Measurements from ENCODE around the gene JAKMIP3. TPM values are rescaled to one million over a fixed set of nuclear protein-coding genes. Genes with fewer than 3 reads are reported as not detected.

Gene JAKMIP3
- total RNA-seq, 1 experiment from 2014 or later: 1.0 TPM

GRCh38 chr10:132104471-132105301, 38.9 kb downstream of the JAKMIP3 start:
- no peak overlapping the region for H3K9ac ChIP-seq (ENCODE audit: low read length)
- CTCF ChIA-PET: no interaction called here
- no peaks in the 10 kb centered on the region for H3F3A ChIP-seq (ENCODE audit: low read length, unreplicated experiment)
- no TSS peak for BruUV-seq (replicated peaks)
- H3K36me3 ChIP-seq (ENCODE audit: low read depth, low read length): no peaks in the 10 kb centered on the region
- ATAC-seq (no peak), DNase-seq (no peak)
- H2AFZ ChIP-seq (ENCODE audit: low read length): no peak overlapping the region
- no peak overlapping the region for H3K27ac ChIP-seq (ENCODE audit: low read length)
- no peak for TF ChIP-seq EZH2phosphoT487 (IDR thresholded peaks at IDR 0.05; ENCODE audit: borderline replicate concordance, low read length)
- H3K9me2 ChIP-seq (replicated peaks; ENCODE audit: low read length): no peaks in the 10 kb centered on the region
- no peak overlapping the region for H3K4me2 ChIP-seq (ENCODE audit: low read length)
- H3K4me3 ChIP-seq (ENCODE audit: low read length): no peak overlapping the region
- intact Hi-C loops (cut with micrococcal nuclease): no loop called here
- POLR2A ChIA-PET (ENCODE audit: unreplicated experiment): interaction anchor here (0.7 kb wide), 1 partner anchor 63 kb away, joined by 3 read pairs; no protein-coding TSS in a partner anchor
- no peaks in the 10 kb centered on the region for H3K27me3 ChIP-seq (ENCODE audit: low read length)
- H4K20me1 ChIP-seq (ENCODE audit: low read length): no peaks in the 10 kb centered on the region
- H3K9me3 ChIP-seq (ENCODE audit: low read length): no peaks in the 10 kb centered on the region
- no peaks in the 10 kb centered on the region for H3K4me1 ChIP-seq (ENCODE audit: insufficient read depth, low read length)
- H3K79me2 ChIP-seq (ENCODE audit: low read length): no peaks in the 10 kb centered on the region

- Histone ChIP-seq H3K27ac (ENCODE audit: low read length) (no peak overlapping the region), H3K9me3 (ENCODE audit: low read length) (no peaks in the 10 kb centered on the region), H4K20me1 (ENCODE audit: low read length) (no peaks in the 10 kb centered on the region), H3K4me2 (ENCODE audit: low read length) (no peak overlapping the region), H3K4me1 (ENCODE audit: insufficient read depth, low read length) (no peaks in the 10 kb centered on the region), H3K4me3 (ENCODE audit: low read length) (no peak overlapping the region), H3K36me3 (ENCODE audit: low read depth, low read length) (no peaks in the 10 kb centered on the region), H3K9me2 (replicated peaks; ENCODE audit: low read length) (no peaks in the 10 kb centered on the region), H3F3A (ENCODE audit: low read length, unreplicated experiment) (no peaks in the 10 kb centered on the region), H3K27me3 (ENCODE audit: low read length) (no peaks in the 10 kb centered on the region), H3K9ac (ENCODE audit: low read length) (no peak overlapping the region), H3K79me2 (ENCODE audit: low read length) (no peaks in the 10 kb centered on the region), H2AFZ (ENCODE audit: low read length) (no peak overlapping the region)
- no peak for DNase-seq
- intact Hi-C loops (cut with micrococcal nuclease): no loop called here
- POLR2A ChIA-PET (ENCODE audit: unreplicated experiment): no interaction called here
- CTCF ChIA-PET: no interaction called here
- BruUV-seq (replicated peaks): no TSS peak
- ATAC-seq: no peak
- TF ChIP-seq EZH2 (IDR thresholded peaks at IDR 0.05; ENCODE audit: low read length, unreplicated experiment) (no peak), EZH2phosphoT487 (IDR thresholded peaks at IDR 0.05; ENCODE audit: borderline replicate concordance, low read length) (no peak), CTCF (conservative IDR thresholded peaks at IDR 0.05; ENCODE audit: low read depth, low read length) (no peak)
These were observed 39.7 kb downstream of the JAKMIP3 start for GRCh38 chr10:132105302-132105995.

GRCh38 chr10:132106431-132106830, 40.7 kb downstream of the JAKMIP3 start:
- Histone ChIP-seq H3K4me1 (ENCODE audit: insufficient read depth, low read length) (no peaks in the 10 kb centered on the region), H3K27ac (ENCODE audit: low read length) (no peak overlapping the region), H3K27me3 (ENCODE audit: low read length) (no peaks in the 10 kb centered on the region), H2AFZ (ENCODE audit: low read length) (no peak overlapping the region), H4K20me1 (ENCODE audit: low read length) (no peaks in the 10 kb centered on the region), H3K4me2 (ENCODE audit: low read length) (no peak overlapping the region), H3K79me2 (ENCODE audit: low read length) (no peaks in the 10 kb centered on the region), H3K36me3 (ENCODE audit: low read depth, low read length) (no peaks in the 10 kb centered on the region), H3K9ac (ENCODE audit: low read length) (no peak overlapping the region), H3F3A (ENCODE audit: low read length, unreplicated experiment) (no peaks in the 10 kb centered on the region), H3K9me3 (ENCODE audit: low read length) (no peaks in the 10 kb centered on the region), H3K4me3 (ENCODE audit: low read length) (no peak overlapping the region), H3K9me2 (replicated peaks; ENCODE audit: low read length) (no peaks in the 10 kb centered on the region)
- ATAC-seq (no peak), DNase-seq (no peak)
- BruUV-seq (replicated peaks): no TSS peak
- ChIA-PET CTCF (no interaction called here), POLR2A (ENCODE audit: unreplicated experiment) (no interaction called here)
- intact Hi-C loops (cut with micrococcal nuclease): no loop called here
- TF ChIP-seq EZH2phosphoT487 (IDR thresholded peaks at IDR 0.05; ENCODE audit: borderline replicate concordance, low read length): no peak
- no peak for TF ChIP-seq EZH2 (IDR thresholded peaks at IDR 0.05; ENCODE audit: low read length, unreplicated experiment)
- no peak for TF ChIP-seq CTCF (conservative IDR thresholded peaks at IDR 0.05; ENCODE audit: low read depth, low read length)

All from PC-3 (cell line).